Measurements from ENCODE around the gene POU5F2. TPM values are rescaled to one million over a fixed set of nuclear protein-coding genes. Genes with fewer than 3 reads are reported as not detected.

POU5F2 gene
- total RNA-seq, 1 donor from 2014 or later = 0.96 TPM

DNA sequence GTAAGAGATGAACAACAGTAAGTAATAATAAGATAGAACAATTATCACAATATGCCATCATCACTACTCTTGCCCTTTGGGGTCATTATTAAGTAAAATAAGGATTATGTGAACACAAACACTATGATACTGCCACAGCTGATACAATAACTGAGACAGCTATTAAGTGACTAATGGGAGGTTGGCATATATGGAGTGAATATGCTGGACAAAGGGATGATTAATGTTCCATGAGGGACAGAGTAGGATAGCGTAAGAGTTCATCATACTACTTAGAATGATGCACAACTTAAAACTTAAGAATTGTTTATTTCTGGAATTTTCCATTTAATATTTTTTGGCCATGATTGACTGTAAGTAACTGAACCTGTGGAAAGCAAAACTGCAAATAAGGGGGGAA lies 16.6 kb downstream of the POU5F2 start:
- TF ChIP-seq CTCF (IDR thresholded peaks at IDR 0.05; ENCODE audit: unreplicated experiment) = no peak
- Mint-ChIP-seq H3K4me3 (ENCODE audit: low read depth) (no peak overlapping the region), H3K27ac (no peak overlapping the region), H3K9me3 (ENCODE audit: low read depth) (no peaks in the 10 kb centered on the region), H3K27me3 (no peaks in the 10 kb centered on the region), H3K4me1 (ENCODE audit: low read depth) (peaks cover 12% of the 10 kb centered on the region), H3K36me3 (ENCODE audit: insufficient read depth) (no peaks in the 10 kb centered on the region)
- no peak for DNase-seq (ENCODE audit: low spot score, unreplicated experiment)

GRCh38 chr5:93723681-93724080 lies 17.7 kb downstream of the POU5F2 start:
- Mint-ChIP-seq H3K4me1 (ENCODE audit: low read depth) (peaks cover 12% of the 10 kb centered on the region), H3K27ac (no peak overlapping the region), H3K36me3 (ENCODE audit: insufficient read depth) (no peaks in the 10 kb centered on the region), H3K27me3 (no peaks in the 10 kb centered on the region), H3K4me3 (ENCODE audit: low read depth) (no peak overlapping the region), H3K9me3 (ENCODE audit: low read depth) (no peaks in the 10 kb centered on the region)
- TF ChIP-seq CTCF (IDR thresholded peaks at IDR 0.05; ENCODE audit: unreplicated experiment) = no peak
- DNase-seq (ENCODE audit: low spot score, unreplicated experiment) = no peak

DNA sequence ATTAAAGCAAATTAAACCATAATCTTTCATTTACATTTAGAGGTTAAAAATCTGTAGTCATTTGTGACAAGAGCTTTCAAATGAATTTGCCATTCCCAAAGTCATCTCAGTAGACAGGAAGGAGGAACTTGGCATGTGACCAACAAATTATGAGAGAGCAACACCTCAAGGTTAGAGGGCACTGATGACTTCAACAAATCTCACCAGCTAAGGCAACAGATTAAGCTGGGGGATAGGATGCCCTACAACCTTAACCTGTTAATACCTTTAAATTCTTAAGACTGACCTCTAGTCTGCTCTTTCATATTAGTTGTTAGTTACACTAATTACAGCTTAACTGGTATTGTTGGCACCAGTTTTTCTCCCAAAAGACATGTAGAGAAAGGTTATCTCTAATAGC lies 18.4 kb downstream of the POU5F2 start:
- Mint-ChIP-seq H3K36me3 (ENCODE audit: insufficient read depth) (no peaks in the 10 kb centered on the region), H3K9me3 (ENCODE audit: low read depth) (no peaks in the 10 kb centered on the region), H3K4me3 (ENCODE audit: low read depth) (no peak overlapping the region), H3K27me3 (no peaks in the 10 kb centered on the region), H3K4me1 (ENCODE audit: low read depth) (peaks cover 12% of the 10 kb centered on the region), H3K27ac (no peak overlapping the region)
- DNase-seq (ENCODE audit: low spot score, unreplicated experiment) = no peak
- no peak for TF ChIP-seq CTCF (IDR thresholded peaks at IDR 0.05; ENCODE audit: unreplicated experiment)

DNA sequence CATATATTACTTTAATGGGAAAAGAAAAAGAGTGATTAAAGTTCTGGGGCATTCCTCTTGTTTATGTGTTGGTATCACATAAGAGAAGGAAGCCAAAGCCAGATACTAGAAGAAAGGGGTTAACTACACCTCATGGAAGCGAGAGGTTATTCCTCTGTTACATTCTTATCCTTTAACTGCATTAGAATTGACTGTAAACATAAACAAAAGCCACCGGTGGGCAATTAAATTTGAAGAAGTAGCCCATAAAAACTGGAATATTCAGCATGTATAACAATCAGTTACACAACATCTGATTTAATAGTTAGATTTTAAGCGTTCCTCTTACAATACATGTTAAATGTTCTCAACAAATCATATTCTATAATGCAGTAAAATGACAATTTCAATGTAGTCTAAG lies 18.8 kb downstream of the POU5F2 start:
- H3K4me1 Mint-ChIP-seq (ENCODE audit: low read depth) = peaks cover 12% of the 10 kb centered on the region
- no peak overlapping the region for H3K4me3 Mint-ChIP-seq (ENCODE audit: low read depth)
- no peak for DNase-seq (ENCODE audit: low spot score, unreplicated experiment)
- no peaks in the 10 kb centered on the region for H3K27me3 Mint-ChIP-seq
- H3K9me3 Mint-ChIP-seq (ENCODE audit: low read depth) = no peaks in the 10 kb centered on the region
- no peak for TF ChIP-seq CTCF (IDR thresholded peaks at IDR 0.05; ENCODE audit: unreplicated experiment)
- H3K27ac Mint-ChIP-seq = no peak overlapping the region
- no peaks in the 10 kb centered on the region for H3K36me3 Mint-ChIP-seq (ENCODE audit: insufficient read depth)

GRCh38 chr5:93721511-93721910 lies 19.9 kb downstream of the POU5F2 start:
- DNase-seq (ENCODE audit: low spot score, unreplicated experiment) = no peak
- no peaks in the 10 kb centered on the region for H3K27me3 Mint-ChIP-seq
- H3K9me3 Mint-ChIP-seq (ENCODE audit: low read depth) = no peaks in the 10 kb centered on the region
- H3K36me3 Mint-ChIP-seq (ENCODE audit: insufficient read depth) = no peaks in the 10 kb centered on the region
- peaks cover 16% of the 10 kb centered on the region for H3K4me1 Mint-ChIP-seq (ENCODE audit: low read depth)
- H3K27ac Mint-ChIP-seq = no peak overlapping the region
- TF ChIP-seq CTCF (IDR thresholded peaks at IDR 0.05; ENCODE audit: unreplicated experiment) = no peak
- H3K4me3 Mint-ChIP-seq (ENCODE audit: low read depth) = no peak overlapping the region

Measured in progenitor cell of endocrine pancreas (in vitro differentiated cells).